HL-60/S4 (cell line): ENCODE data around the gene GGNBP2.

Source experiments
- in situ Hi-C: fragments of 300-500 bp; cut with MboI; formaldehyde crosslinking; loops from 2 replicates; pipeline ENCODE4 v1.14.3; 2022; ENCODE audit warnings: low sequenced_read_pairs

The GGNBP2 gene

GRCh38 chr17:36600465-36600864 is 55.7 kb downstream of the GGNBP2 start:
- in situ Hi-C loops, result loop anchor here (25.0 kb wide), 1 partner anchor 787 kb away; the partner anchor contains the start of gene C17orf78

- in situ Hi-C loops, result loop anchor here (25.0 kb wide), 1 partner anchor 786 kb away; the partner anchor contains the start of gene C17orf78
Measured at GRCh38 chr17:36600936-36601302, 56.2 kb downstream of the GGNBP2 start.

GRCh38 chr17:36601303-36602029 is 56.7 kb downstream of the GGNBP2 start, which contains the start of gene MRM1:
Gene MRM1, plus strand, starts transcription at chr17:36601583. Its CDS starts 228 bp downstream, at chr17:36601811.
- in situ Hi-C loops, result loop anchor here (25.0 kb wide), 1 partner anchor 786 kb away; the partner anchor contains the start of gene C17orf78

- in situ Hi-C loops, result loop anchor here (25.0 kb wide), 1 partner anchor 785 kb away; the partner anchor contains the start of gene C17orf78
Measured at GRCh38 chr17:36602030-36602748, 57.5 kb downstream of the GGNBP2 start.

GRCh38 chr17:36602924-36603384 is 58.2 kb downstream of the GGNBP2 start:
- in situ Hi-C loops, result loop anchor here (25.0 kb wide), 1 partner anchor 784 kb away; the partner anchor contains the start of gene C17orf78

GRCh38 chr17:36605028-36605427 is 60.3 kb downstream of the GGNBP2 start:
- in situ Hi-C loops, result loop anchor here (25.0 kb wide), 1 partner anchor 782 kb away; the partner anchor contains the start of gene C17orf78

- in situ Hi-C loops, result loop anchor here (25.0 kb wide), 1 partner anchor 779 kb away; the partner anchor contains the start of gene C17orf78
Measured at GRCh38 chr17:36608280-36608679, 63.6 kb downstream of the GGNBP2 start.

GRCh38 chr17:36608794-36609497 is 64.2 kb downstream of the GGNBP2 start:
- in situ Hi-C loops, result loop anchor here (25.0 kb wide), 1 partner anchor 778 kb away; the partner anchor contains the start of gene C17orf78

GRCh38 chr17:36609498-36609862 is 64.8 kb downstream of the GGNBP2 start:
- in situ Hi-C loops, result loop anchor here (25.0 kb wide), 1 partner anchor 778 kb away; the partner anchor contains the start of gene C17orf78

- in situ Hi-C loops, result loop anchor here (25.0 kb wide), 1 partner anchor 777 kb away; the partner anchor contains the start of gene C17orf78
Measured at GRCh38 chr17:36610474-36610873, 65.8 kb downstream of the GGNBP2 start.

- in situ Hi-C loops, result loop anchor here (25.0 kb wide), 1 partner anchor 776 kb away; the partner anchor contains the start of gene C17orf78
Measured at GRCh38 chr17:36611345-36612072, 66.8 kb downstream of the GGNBP2 start.

GRCh38 chr17:36612323-36612722 is 67.6 kb downstream of the GGNBP2 start:
- in situ Hi-C loops, result loop anchor here (25.0 kb wide), 1 partner anchor 775 kb away; the partner anchor contains the start of gene C17orf78

GRCh38 chr17:36613155-36613554 is 68.4 kb downstream of the GGNBP2 start:
- in situ Hi-C loops, result loop anchor here (25.0 kb wide), 1 partner anchor 774 kb away; the partner anchor contains the start of gene C17orf78

- in situ Hi-C loops, result loop anchor here (25.0 kb wide), 1 partner anchor 773 kb away; the partner anchor contains the start of gene C17orf78
Measured at GRCh38 chr17:36614081-36614480, 69.4 kb downstream of the GGNBP2 start.

- in situ Hi-C loops, result loop anchor here (25.0 kb wide), 1 partner anchor 772 kb away; the partner anchor contains the start of gene C17orf78
Measured at GRCh38 chr17:36614933-36615332, 70.2 kb downstream of the GGNBP2 start.

GRCh38 chr17:36616061-36617029 is 71.6 kb downstream of the GGNBP2 start:
- in situ Hi-C loops, result loop anchor here (25.0 kb wide), 1 partner anchor 771 kb away; the partner anchor contains the start of gene C17orf78

GRCh38 chr17:36617773-36618172 is 73.1 kb downstream of the GGNBP2 start:
- in situ Hi-C loops, result loop anchor here (25.0 kb wide), 1 partner anchor 770 kb away; the partner anchor contains the start of gene C17orf78

- in situ Hi-C loops, result loop anchor here (25.0 kb wide), 1 partner anchor 764 kb away; the partner anchor contains the start of gene C17orf78
Measured at GRCh38 chr17:36623281-36623680, 78.6 kb downstream of the GGNBP2 start.
